ENCODE measurements around the gene SPPL3. TPM values are rescaled to one million over a fixed set of nuclear protein-coding genes. Genes with fewer than 3 reads are reported as not detected.

Gene SPPL3
- total RNA-seq, 4 donors from 2014 or later = 30.3 to 47.1 (median 34.2) TPM

DNA sequence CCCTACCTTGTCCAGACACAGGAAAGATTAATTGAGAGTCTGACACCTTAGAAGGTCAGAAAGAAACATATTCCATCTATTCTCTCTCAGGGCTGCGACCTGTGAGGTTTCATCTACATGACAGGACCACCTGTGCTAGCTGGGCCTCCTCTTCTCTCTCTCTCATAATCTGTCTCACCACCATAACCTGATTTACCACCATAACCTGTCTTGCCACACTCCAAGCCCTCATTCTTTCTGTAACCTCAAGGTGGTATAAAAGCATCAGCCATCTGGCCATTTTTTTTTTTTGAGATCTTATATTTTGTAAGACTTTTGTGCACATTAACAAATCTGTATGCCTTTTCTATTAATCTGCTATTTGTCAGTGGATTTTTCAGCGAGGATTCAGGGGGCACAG, 103.0 kb downstream of the SPPL3 start:
- 76 to 86% methylated on average over 2 of the region's 2 CpGs for WGBS, 2 donors
- no peak overlapping the region for H3K4me3 ChIP-seq
- peaks cover 0 to 16% (median 0%) of the 10 kb centered on the region in 3 donors for H3K36me3 ChIP-seq
- H3K9me3 ChIP-seq = peaks cover under 1 to 6% (median under 1%) of the 10 kb centered on the region in 3 donors
- no peak overlapping the region for H3K27ac ChIP-seq
- intact Hi-C loops (cut with DNase I) = no loop called here
- H3K4me1 ChIP-seq = peaks cover 0 to 30% (median 0%) of the 10 kb centered on the region in 3 donors
- no peaks in the 10 kb centered on the region for H3K27me3 ChIP-seq
- TF ChIP-seq, protein P1, sequence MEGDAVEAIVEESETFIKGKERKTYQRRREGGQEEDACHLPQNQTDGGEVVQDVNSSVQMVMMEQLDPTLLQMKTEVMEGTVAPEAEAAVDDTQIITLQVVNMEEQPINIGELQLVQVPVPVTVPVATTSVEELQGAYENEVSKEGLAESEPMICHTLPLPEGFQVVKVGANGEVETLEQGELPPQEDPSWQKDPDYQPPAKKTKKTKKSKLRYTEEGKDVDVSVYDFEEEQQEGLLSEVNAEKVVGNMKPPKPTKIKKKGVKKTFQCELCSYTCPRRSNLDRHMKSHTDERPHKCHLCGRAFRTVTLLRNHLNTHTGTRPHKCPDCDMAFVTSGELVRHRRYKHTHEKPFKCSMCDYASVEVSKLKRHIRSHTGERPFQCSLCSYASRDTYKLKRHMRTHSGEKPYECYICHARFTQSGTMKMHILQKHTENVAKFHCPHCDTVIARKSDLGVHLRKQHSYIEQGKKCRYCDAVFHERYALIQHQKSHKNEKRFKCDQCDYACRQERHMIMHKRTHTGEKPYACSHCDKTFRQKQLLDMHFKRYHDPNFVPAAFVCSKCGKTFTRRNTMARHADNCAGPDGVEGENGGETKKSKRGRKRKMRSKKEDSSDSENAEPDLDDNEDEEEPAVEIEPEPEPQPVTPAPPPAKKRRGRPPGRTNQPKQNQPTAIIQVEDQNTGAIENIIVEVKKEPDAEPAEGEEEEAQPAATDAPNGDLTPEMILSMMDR (IDR thresholded peaks at IDR 0.05) = no peak
- no peak for TF ChIP-seq POLR2A (IDR thresholded peaks at IDR 0.05)
- no peak for DNase-seq

DNA sequence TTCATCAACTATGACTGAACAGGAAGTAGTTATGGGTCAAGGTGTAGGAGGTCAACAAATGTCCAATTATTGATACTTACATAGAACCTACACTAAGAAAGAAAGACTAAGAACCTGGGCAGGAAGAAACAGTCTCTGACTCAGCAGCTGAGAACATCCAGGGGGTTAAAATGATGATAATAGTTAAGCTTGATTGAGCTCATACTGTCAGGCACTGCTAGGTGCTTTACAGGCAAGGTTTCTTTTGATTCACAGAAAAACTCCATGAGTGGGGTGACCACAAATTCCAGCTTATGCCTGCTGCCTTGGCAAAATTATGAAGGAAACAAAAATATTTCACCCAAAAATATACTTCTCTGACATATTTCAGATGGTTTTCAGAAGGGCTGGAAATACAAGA, 103.5 kb downstream of the SPPL3 start:
- H3K27me3 ChIP-seq = no peaks in the 10 kb centered on the region
- H3K9me3 ChIP-seq = peaks cover 4 to 10% (median 5%) of the 10 kb centered on the region in 3 donors
- TF ChIP-seq, protein P1 (IDR thresholded peaks at IDR 0.05) = no peak
- no peak for TF ChIP-seq POLR2A (IDR thresholded peaks at IDR 0.05)
- peaks cover 0 to 30% (median 0%) of the 10 kb centered on the region in 3 donors for H3K4me1 ChIP-seq
- no peak for DNase-seq
- no peak overlapping the region for H3K4me3 ChIP-seq
- peaks cover 0 to 20% (median 0%) of the 10 kb centered on the region in 3 donors for H3K36me3 ChIP-seq
- H3K27ac ChIP-seq = no peak overlapping the region
- intact Hi-C loops (cut with DNase I) = no loop called here

DNA sequence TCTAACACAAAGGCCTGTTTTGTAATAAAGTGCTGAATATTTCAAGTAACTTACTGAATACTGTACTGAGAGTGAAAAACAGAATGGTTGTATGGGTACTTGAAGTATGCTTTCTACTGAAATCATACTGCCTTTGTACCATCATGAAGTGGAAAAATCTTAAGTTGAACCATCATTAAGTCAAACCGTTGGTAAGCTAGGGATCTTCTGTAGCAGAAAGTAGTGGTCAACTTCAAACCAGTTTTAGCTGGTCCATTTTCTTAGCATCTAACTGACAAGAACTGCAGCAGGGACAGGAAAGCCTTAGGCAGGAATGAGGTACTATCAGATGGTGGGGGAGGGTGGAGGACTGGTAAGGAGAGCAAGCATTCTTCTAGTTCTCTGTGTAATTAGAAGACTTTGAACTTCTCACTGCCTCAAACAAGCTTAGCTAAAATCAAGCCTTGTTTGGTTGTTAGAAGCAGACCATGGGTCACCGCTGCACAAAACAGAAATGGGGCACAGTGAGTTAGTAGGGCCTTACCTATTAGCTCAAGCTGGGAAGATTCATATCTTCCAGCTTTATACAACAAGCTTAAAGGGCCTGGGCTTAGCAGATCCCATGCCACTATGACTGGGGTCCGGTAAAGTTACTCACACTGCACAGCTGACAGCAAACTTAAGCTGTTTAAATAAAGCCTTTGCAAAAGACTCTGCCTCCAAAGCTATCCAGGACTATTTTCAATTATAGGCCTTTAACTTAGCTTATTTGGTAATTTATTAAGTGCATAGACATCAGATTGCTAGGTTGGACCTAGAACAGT, 104.7 kb downstream of the SPPL3 start:
- no peak for TF ChIP-seq POLR2A (IDR thresholded peaks at IDR 0.05)
- TF ChIP-seq, protein P1 (IDR thresholded peaks at IDR 0.05) = no peak
- WGBS, 2 donors = 66 to 94% methylated on average over 2 to 3 of the region's 3 CpGs
- Histone ChIP-seq H3K27ac (no peak overlapping the region), H3K4me1 (peaks cover 0 to 30% (median 0%) of the 10 kb centered on the region in 3 donors), H3K4me3 (no peak overlapping the region), H3K27me3 (no peaks in the 10 kb centered on the region), H3K9me3 (peaks cover 4 to 15% (median 6%) of the 10 kb centered on the region in 3 donors), H3K36me3 (peaks cover 0 to 26% (median 0%) of the 10 kb centered on the region in 3 donors)
- intact Hi-C loops (cut with DNase I) = no loop called here
- no peak for DNase-seq

DNA sequence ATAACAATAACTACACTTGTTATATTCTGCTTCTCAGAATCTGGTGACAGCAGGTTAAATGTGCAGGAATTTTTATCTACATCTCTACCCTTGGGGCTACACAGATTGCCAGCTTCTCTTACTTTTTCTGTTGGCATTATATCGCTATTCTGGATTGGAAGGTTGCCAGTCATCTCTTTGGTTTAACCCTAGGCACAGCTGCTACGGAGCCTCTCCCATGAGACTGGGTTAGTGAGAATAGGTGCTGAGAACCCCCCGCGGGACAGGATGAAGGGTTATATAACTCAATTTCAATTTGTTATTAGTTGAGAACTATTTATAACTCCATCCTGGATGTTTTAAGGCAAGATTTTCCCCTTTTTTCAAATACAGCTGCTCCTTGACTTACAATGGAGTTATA, 105.5 kb downstream of the SPPL3 start:
- intact Hi-C loops (cut with DNase I) = no loop called here
- Histone ChIP-seq H3K4me3 (no peak overlapping the region), H3K27ac (no peak overlapping the region), H3K27me3 (no peaks in the 10 kb centered on the region), H3K36me3 (peaks cover 0 to 28% (median 0%) of the 10 kb centered on the region in 3 donors), H3K4me1 (peaks cover 0 to 30% (median 0%) of the 10 kb centered on the region in 3 donors), H3K9me3 (peaks cover 4 to 18% (median 6%) of the 10 kb centered on the region in 3 donors)
- 75 to 76% methylated on average over 3 to 4 of the region's 4 CpGs for WGBS, 2 donors
- TF ChIP-seq, protein P1 (IDR thresholded peaks at IDR 0.05) = no peak
- no peak for TF ChIP-seq POLR2A (IDR thresholded peaks at IDR 0.05)
- DNase-seq = no peak

Data from esophagus squamous epithelium (tissue), 5 donors.